GM21526 (cell line): ENCODE results near the gene PROSER3.
A peak's percentile ranks its signal among the peaks of the same experiment; 100 is the strongest.

Experiments
- ATAC-seq: cut with Tn5 transposase; IDR thresholded peaks from one replicate; pipeline ENCODE4 v1.9.1; 2021; ENCODE audit warnings: moderate library complexity; ENCODE audit not compliant: unreplicated experiment, low FRiP score

The PROSER3 gene

DNA sequence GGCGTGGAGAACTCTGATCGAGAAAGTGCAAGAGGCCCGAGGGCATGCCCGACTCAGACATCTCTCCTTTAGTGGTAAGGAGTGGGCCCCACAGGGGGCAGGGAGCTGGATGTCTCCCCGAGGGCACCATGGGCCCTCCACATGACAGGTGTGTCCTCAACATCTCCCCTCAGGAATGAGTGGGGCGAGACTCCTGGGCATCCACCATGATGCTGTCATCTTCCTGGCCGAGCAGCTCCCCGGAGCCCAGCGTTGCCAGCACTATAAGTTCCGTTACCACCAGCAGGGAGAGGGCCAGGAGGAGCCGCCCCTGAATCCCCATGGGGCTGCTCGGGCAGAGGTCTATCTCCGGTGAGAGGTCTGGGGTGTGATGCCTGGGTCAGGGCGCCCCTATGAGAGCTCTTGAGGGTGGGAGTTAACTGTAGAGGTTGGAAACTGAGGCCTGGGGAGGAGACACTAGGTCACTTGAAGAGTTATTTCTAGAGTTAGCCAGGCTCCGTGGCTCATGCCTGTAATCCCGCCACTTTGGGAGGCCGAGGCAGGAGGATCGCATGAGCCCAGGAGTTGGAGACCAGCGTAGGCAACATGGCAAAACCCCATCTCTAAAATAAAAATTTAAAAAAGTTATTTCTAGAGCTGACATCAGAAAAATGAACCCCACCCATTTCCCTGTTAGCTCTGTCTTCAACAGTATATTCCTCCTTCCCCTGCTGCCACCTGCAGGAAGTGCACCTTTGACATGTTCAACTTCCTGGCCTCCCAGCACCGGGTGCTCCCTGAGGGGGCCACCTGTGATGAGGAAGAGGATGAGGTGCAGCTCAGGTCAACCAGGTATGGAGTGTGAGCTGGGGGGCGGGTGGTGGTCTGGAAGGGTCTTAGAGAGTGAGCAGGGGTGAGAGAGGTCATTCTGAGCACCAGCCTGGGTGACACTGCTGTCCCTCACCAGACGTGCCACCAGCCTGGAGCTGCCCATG, 20.8 kb upstream of the PROSER3 start:
- no peak for ATAC-seq

GRCh38 chr19:35738021-35738886, 19.7 kb upstream of the PROSER3 start:
- no peak for ATAC-seq

- no peak for ATAC-seq
These were observed 19.1 kb upstream of the PROSER3 start for GRCh38 chr19:35738887-35739229.

DNA sequence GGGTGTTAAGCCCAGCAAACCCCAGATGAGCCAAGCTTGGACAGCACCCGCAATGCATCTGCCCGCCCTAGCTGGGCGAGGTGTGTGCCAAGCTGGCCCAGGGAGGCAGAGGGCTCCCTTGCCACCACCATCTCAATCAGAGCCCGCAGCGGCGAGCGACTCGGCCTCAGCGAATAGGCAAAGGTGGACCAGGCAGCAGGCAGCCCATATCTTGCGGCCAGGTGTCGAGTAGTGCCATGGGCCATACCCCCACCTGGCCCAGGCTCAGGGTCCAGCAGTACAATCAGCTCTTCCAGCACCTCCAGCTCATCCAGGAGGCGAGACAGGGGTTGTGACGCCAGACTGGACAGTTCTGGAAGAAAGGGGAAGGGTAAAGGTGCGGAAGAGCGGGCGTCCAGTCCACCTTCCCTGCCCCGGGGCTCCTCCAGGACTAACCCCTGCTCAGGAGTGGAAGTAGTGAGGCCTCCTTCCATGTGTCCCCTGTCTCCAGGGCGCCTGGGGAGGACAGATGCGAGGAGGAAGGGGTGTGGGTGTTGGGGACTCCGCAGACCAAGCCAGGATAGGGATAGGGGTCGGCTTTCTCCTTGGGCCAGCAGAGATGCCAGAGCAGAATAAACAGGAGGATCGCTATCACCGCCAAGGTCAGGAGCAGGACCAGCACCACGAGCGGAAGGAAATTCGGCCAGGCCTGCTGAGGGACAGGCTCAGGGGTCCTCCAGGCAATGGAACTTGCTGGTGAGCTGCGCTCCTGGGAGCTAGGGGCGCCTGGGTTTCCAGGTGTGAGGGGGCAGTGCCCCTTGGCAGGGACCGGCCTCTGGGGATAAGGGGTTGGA, 18.5 kb upstream of the PROSER3 start:
- ATAC-seq, result no peak

DNA sequence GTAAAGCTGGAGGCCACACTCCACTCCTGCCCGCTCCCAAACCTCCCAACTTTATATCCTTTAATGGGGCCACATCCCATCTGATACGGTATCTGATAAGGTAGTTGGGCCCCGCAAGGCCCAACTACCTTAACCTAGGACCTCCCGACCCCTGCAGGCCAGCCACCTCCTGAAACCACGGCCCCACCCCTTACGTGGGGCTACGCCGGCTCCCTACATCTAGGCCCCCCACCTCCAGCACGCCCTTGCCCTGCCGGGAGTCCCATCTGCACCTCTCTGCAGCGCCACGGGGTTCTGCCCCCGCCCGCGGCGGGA, 17.9 kb upstream of the PROSER3 start:
- no peak for ATAC-seq

DNA sequence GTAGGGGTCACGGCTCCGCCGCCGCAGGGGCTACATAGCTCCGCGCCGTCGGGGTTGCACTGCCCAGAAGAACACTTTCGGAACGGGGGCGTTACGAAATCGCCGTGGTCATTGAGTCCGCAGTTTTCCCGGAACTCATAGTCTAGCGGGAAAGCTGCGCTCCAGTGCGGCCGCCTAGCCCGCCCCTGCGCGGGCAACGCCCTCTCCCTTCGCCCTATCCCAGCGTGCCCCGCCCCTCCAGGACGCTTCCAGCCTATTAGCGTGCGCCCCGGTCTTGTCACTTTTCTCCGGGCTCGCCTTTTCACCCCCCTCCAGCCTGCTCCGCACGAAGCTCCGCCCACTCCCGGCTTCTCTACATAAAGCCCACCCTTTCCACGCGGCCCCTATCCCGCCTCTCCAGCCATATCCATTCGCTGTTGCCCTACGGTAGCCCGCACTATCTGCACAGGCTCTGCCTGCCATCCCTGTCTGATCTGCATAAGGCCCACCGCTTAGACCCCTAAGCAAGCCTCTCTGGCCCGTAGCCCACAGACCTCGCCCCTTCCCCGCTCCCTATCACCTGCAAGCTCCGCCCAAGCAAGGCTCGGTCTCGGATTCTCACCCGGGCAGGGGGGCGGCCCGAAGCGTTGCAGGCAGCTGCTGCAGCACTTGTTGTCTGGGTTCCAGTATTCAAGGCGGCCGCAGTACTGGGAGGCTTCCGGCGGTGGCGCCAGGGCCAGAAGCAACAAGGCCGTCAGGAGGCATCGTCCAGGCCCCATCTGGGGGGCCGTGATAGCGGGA, 17.4 kb upstream of the PROSER3 start:
- peak; percentile 51 for ATAC-seq

- ATAC-seq, result no peak
These were observed 16.8 kb upstream of the PROSER3 start for GRCh38 chr19:35741203-35741515.

DNA sequence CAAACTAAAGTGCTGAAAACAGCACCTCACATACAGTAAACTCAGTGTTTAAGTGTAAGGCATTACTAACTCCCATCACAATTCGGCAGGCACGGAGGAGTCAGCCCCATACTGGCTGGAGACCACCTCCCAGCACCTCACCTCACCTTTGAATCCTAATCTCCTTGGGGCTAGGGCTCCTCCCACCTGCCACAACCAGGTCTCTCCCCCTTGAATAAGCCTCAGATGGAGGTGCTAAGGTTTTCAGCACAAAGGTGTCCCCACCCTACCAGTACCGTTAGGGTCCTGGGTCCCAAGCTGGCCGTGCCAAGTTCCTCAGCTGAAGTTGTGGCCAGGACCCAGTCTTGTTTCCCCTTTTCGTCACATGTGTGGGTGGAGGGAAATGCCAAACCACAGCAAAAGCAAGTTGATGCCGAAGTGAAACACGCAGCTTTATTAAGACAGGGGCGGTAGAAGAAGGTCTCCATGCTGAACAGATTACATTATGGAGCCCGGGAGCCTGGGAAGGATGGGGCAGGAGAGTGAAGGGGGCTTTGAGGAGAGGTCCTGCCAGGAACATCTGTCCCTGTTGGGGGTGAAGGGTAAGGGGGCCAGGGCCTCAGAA, 15.8 kb upstream of the PROSER3 start, which contains the start of gene IGFLR1:
Gene IGFLR1, minus strand, starts transcription at position 332 of the 604 bp plus-strand sequence. CDS start 1,272 bp downstream, outside the sequence.
- no peak for ATAC-seq

- no peak for ATAC-seq
These were observed 14.1 kb upstream of the PROSER3 start for GRCh38 chr19:35743640-35744429.

DNA sequence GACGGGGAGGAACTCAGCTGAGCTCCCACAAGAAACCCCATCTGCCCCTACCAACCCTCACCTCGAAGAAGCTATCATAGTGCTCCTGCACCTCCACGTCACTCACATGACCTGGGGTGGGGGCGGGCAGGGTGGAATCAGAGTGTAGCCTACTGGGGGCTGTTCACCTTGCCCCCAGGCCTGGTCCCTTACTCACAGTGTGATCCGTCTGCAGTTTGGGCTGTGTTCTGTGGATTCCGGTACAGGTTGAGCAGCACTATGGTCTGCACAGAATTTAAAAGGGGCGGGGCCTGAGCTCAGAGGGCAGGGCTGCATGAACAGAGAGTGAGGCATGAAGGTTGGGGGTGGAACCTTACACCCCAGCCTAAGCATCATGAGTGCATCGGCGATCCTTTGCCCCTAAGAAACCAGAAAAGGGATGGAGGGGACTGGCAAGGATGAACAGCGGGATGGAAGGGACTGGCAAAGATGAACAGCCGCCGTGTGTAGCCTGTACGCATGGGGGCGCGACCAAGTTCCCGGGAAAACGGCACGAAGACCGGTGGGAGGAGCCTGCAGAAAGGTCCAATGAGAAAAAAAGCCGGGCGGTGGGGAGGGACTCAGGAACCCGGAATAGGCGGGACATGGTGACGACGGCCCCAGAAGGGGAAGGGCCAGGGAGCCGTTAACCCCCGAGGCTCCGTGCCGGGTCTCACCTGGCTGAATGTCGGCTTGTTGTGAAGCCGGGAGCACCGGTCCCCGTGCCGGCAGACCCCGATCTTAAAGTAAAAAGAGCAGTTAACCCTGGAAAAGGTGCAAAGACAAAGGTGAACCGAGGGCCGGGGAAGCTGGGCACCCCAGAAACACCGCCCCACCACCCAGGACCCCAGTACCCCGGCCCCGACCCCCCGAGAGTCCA, 13.3 kb upstream of the PROSER3 start:
- ATAC-seq, result peak; percentile 31

DNA sequence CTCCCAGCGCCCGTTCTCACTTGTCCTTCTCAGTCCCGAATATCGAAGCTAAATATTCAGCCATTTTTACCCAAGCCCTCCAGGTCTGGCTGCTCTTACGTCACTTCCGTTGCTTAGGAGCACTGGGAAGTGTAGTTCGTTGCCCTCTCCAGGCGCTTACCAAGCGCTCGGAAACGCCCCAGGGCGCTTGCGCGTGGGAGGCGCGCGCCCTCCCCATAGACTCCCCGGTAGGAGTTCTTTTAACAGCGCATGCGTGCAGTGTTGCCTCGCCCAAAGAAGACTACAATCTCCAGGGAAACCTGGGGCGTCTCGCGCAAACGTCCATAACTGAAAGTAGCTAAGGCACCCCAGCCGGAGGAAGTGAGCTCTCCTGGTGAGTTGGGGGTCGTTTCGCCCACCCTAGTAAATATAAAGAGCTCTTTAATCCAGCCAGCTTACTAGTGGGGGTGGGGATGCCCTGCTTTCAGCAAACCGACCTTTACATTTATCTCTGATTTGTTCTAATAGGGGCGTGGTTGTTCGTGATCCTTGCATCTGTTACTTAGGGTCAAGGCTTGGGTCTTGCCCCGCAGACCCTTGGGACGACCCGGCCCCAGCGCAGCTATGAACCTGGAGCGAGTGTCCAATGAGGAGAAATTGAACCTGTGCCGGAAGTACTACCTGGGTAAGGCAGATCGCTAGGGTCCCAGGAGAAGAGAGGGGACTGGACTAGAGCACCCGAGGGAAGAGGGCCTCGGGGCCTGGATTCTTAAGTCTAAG, 12.5 kb upstream of the PROSER3 start, which contains the start of the genes PSENEN and U2AF1L4:
Gene PSENEN, plus strand, starts transcription at position 324 of the 759 bp plus-strand sequence. Its CDS starts 280 bp downstream, at position 604.
Gene U2AF1L4, minus strand, starts transcription at position 91 of the 759 bp plus-strand sequence. Its CDS starts 27 bp downstream, at position 64.
- peak; percentile 35 for ATAC-seq

- ATAC-seq, result no peak
These were observed 11.9 kb upstream of the PROSER3 start for GRCh38 chr19:35746087-35746462.

- no peak for ATAC-seq
These were observed 11.4 kb upstream of the PROSER3 start for GRCh38 chr19:35746531-35746930.

DNA sequence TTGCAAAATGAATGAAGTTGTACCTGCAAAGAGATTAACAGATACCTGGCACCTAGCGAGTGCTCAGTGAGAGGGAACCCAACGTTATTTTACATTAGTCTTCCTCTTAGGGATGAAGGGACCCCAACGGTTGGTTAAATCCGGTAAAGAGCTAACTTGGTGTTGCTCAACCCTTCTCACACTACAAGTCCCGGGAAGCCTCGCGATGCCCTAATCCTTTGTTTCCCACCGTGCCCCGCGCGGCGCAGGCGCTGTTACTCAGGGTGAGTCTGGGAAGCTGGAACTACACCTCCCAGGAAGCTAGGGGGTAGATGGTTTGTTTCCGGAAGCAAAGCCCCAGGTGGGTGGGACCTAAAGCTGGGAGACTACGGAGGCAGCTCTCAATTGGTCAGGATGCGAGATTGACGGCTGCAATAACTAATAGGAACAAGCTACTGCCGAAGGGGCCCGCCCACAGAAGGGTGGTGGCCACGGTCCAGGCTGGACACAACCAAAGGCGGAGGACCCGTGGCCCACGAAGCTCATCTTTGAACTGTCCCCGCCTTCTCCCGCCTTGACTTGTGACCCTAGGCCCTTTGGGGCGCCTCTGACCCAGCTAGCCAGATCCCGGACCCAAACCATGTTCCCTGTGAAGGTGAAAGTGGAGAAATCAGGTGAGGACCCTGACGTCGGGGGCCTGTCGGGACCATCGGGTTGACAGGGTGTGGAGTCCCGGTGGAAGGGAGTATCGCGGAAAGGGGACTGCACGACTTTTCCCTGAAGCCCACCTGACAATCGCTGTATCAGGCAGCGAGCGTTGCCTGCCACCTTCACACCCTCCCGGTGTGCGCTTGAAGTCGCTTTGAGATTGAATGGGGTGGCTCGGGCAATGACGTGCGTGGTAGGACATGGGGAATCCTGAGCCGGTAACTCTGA, 9.6 kb upstream of the PROSER3 start, which contains the start of gene LIN37:
Gene LIN37, plus strand, starts transcription at position 471 of the 915 bp plus-strand sequence. Its CDS starts 149 bp downstream, at position 620.
- ATAC-seq, result peak; percentile 54

- ATAC-seq, result no peak
These were observed 7.8 kb upstream of the PROSER3 start for GRCh38 chr19:35750167-35750566.
